GM21390 (cell line): ENCODE data around the gene CFAP221.
"Not testable (repeated sequence)": the region's sequence is repeated elsewhere in the genome, so short reads cannot be mapped to it uniquely, and the experiment has no call there.

ENCODE experiments used
- ATAC-seq: cut with Tn5 transposase; IDR thresholded peaks from one replicate; pipeline ENCODE4 v1.9.1; 2021; ENCODE audit not compliant: unreplicated experiment

Gene CFAP221

GRCh38 chr2:119584469-119584868, 40.2 kb downstream of the CFAP221 start:
- ATAC-seq: no peak

DNA sequence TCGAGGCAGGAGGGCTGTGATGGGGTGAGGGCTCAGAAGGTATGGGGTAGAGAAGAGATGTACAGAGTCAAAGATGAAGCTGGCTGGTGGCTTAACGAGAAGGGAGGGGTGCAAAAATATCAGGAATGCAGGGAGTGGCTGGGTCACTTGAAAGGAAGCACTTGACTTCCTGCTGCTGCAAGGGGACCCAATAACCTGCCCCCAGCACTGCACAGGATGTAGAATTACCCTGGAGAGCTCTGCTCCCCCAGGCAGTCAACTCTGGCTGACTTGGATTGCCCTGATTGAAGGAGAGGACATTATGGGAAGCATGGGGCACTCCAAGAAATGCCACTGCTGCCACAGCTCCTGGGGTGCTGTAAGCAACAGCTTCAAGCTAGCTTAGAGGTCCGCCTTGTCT, 41.8 kb downstream of the CFAP221 start:
- ATAC-seq: no peak

DNA sequence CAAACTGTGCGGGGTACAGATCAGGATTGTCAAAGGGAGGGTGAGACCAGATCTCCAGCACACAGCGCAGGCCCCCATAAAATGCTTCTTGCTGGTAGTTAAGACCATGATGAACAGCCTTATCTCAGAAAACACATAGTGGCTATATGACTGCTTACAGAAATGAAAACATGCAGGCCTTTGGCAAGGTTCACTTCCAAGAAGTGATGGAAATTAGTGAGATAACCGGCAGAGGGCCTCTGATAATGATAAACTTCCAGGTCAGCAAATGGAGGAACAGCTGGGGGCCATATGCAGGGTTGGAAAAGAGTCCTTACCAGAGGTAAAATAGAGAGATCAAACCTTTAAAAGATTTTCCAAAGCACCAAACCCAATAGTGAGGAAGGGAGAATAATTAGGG, 46.6 kb downstream of the CFAP221 start:
- ATAC-seq: no peak

DNA sequence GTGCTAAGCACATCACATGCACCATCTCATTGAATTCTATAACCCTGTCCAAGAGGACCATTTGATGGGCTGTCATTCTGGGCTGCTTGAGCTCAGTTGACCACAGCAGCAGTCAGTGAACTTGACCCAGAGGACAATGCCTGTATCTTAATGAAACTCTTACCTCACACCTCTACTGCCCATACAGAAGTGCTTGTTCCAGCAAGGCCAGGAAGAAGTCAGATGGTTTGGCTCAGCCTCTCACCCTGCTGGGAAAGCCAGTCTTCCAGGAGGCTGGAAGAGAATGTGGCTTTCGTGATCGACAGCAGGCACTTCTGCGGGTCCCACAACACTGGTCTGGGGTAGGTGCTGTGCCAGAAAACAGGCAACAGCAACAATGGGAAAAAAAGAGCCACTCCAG, 47.3 kb downstream of the CFAP221 start:
- no peak for ATAC-seq

DNA sequence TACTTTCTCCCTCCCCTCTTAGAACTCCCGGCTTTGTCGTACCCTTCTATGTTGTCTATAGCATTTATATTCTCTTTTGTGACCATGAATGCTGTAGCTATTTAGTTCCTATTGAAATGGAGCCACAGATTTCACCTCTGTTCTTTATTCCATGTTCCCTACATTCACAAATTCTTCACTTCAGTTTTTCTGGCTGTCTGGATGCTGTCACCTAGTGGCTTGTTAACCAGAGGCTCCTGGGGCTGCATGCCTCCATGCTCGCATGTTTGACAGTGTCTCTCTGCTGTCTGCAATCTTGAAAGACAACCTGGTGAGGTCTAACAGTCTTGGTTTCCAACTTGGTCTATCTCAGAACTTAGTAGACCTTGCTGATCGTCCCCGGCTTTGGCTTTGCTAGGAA, 48.2 kb downstream of the CFAP221 start:
- ATAC-seq: no peak

DNA sequence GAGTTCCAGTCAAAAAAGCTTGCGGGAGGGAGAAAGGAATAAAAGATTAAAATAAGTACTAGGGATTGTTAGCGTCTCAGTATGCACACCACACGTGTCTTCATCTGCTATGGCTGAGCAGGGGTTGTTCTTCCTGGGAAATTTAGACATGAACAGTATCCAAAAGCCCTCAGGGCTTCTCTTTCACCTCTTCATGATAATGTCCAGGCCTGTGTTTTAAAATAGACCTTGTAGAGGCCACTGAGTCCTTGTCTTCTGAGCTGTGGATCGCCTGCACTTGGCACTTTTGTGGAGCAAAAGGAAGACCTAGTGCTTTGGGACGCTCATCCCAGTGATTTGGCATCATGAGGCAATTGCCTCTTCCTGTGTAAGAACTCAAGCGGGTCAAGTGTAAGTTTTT, 52.4 kb downstream of the CFAP221 start:
- no peak for ATAC-seq

DNA sequence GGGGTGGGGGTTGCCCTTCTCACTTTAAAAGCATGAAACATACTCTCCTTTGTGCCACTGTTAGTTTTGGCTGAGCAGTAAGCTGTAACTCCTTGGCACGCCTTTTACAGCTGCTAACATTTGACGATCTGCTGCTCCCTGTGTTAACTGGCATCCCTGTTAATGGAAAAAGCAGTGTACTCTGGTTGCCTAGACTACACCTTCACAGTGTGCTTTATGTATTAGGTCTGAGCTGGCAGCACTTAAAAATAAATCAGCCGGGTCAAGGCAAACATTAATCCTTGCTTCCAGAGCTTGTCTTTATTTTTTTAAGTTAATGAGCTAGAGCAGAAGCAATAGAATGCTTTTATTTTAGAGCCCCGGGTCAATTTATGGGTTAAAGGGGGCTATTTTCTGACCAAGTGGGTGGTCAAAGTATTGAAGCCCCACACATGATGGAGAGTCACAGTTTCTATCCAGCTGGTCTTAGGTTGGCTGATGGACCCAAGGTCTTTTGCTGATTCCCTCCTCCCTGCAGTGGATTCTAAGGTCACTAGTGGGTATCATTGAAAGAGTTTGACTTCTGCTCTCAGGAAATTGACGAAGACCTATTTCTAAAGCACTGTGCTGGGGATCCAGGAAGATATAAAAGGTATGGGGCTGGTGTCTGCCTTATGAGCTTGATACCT, 54.5 kb downstream of the CFAP221 start:
- ATAC-seq: no peak

DNA sequence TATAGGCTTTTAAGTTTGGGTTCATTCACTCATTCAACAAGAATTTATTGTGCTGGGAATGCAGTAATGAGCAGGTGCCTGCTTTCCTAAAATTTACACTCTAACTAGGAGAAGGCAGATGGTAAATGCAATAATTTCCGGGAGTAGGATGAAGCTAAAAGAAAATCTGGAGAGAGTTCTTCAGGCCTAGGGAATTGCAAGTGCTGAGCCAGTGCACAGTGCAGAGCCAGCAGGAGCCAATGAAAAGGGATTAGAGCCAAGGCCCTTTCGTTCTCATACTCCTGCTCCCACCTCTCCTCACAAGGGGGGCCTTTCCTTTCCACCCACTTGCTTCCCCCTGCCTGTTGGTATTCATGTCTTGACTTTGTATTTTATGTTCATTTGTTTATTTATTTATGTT, 55.1 kb downstream of the CFAP221 start:
- no peak for ATAC-seq

GRCh38 chr2:119605096-119605495, 60.8 kb downstream of the CFAP221 start:
- no peak for ATAC-seq

GRCh38 chr2:119606674-119607073, 62.4 kb downstream of the CFAP221 start:
- no peak for ATAC-seq

DNA sequence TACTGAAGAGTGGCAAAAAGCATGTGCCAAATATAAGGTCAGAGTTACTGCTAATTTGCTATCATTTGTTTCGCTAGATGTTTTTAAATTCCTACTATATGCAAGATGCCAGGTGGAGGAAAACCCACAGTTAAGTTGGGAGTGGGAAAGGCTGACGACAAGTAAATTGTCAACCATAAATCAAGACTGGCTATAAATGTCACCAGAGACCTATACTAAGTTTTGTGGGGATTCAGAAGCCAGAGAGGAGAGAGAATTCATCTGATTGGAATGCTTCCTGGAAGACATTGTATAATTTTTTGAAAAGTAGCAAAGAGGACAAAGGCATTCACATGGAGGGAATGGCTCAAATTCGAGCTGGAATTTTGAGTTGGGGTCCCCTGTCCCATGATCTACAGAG, 64.3 kb downstream of the CFAP221 start:
- ATAC-seq: no peak

GRCh38 chr2:119609337-119609736, 65.1 kb downstream of the CFAP221 start:
- no peak for ATAC-seq

- not testable (repeated sequence) for ATAC-seq
Observed at GRCh38 chr2:119614140-119614539, 69.9 kb downstream of the CFAP221 start.

DNA sequence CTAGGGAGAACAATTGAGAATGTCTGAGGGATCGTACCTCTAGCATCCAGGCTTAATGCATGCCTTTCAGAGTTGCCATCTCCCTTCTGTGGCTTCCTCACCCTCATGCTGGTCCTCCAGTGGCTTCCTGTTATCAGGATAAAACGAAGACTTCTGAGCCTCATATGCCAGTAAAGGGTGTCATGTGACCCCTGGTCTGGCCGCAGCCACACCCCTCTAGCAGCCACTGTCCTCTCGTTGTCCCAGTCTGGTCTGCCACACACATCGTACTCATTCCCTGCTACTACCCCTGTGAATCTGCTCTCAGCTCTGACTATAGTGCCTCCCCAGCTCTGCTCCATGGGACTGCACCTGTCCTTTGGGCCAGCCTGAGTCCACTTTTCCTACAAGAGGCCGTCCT, 72.2 kb downstream of the CFAP221 start:
- ATAC-seq: no peak

DNA sequence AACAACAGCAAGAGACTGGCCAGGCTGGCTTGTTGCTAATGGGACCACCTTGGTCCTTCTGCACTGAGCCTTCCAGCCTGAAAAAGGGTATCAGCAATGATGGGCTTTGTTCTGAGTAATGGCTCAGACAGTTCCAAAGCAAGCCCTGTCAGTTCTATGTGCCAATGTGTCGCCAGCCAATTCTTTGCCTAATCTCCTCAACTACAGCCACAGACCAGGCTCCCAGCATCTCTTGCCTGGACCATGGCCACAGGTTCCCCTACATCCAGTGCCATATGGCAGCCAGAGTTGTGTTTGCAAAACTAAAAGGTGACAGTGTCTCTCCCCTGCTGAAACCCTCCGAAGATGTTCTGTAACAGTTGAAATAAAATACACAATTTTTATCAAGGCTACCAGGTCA, 73.2 kb downstream of the CFAP221 start:
- ATAC-seq: no peak

GRCh38 chr2:119618725-119619124, 74.5 kb downstream of the CFAP221 start:
- not testable (repeated sequence) for ATAC-seq

- no peak for ATAC-seq
Observed at GRCh38 chr2:119625226-119625625, 81.0 kb downstream of the CFAP221 start.

GRCh38 chr2:119629323-119629825, 85.1 kb downstream of the CFAP221 start:
- no peak for ATAC-seq

GRCh38 chr2:119630121-119630520, 85.9 kb downstream of the CFAP221 start:
- ATAC-seq: no peak

GRCh38 chr2:119637371-119637770, 93.1 kb downstream of the CFAP221 start:
- ATAC-seq: no peak

GRCh38 chr2:119638246-119638645, 94.0 kb downstream of the CFAP221 start:
- no peak for ATAC-seq

GRCh38 chr2:119638685-119639554, 94.7 kb downstream of the CFAP221 start:
- no peak for ATAC-seq
